Measurements from ENCODE around the gene CCDC137. TPM values are rescaled to one million over a fixed set of nuclear protein-coding genes. Genes with fewer than 3 reads are reported as not detected.

The CCDC137 gene
- polyA plus RNA-seq, 1 donor from 2014 or later, result 12.2 TPM

GRCh38 chr17:81686614-81687013 lies 20.1 kb downstream of the CCDC137 start:
- Histone ChIP-seq H4K20me1 (ENCODE audit: insufficient read depth) (peaks cover 7% of the 10 kb centered on the region), H3F3A (ENCODE audit: insufficient read depth, low read length, poor library complexity, severe bottlenecking) (no peaks in the 10 kb centered on the region), H3K79me2 (replicated peaks; ENCODE audit: insufficient read depth, low read length) (peaks cover 34% of the 10 kb centered on the region), H2AFZ (ENCODE audit: low read depth, low read length) (no peak overlapping the region), H3K9me2 (ENCODE audit: insufficient read depth, low read length) (no peaks in the 10 kb centered on the region), H3K36me3 (ENCODE audit: insufficient read depth, low read length) (no peaks in the 10 kb centered on the region), H3K27me3 (ENCODE audit: insufficient read depth, low read depth, low read length) (no peaks in the 10 kb centered on the region), H3K9me3 (ENCODE audit: low read length) (no peaks in the 10 kb centered on the region), H3K27ac (ENCODE audit: low read length) (no peak overlapping the region), H3K4me2 (ENCODE audit: low read length) (no peak overlapping the region), H3K9ac (ENCODE audit: low read length) (no peak overlapping the region), H3K4me3 (ENCODE audit: low read length) (no peak overlapping the region)
- no peak for TF ChIP-seq REST (IDR thresholded peaks at IDR 0.05; ENCODE audit: borderline replicate concordance)
- TF ChIP-seq SMC3 (conservative IDR thresholded peaks at IDR 0.05; ENCODE audit: poor library complexity), result no peak
- TF ChIP-seq EZH2 (IDR thresholded peaks at IDR 0.05; ENCODE audit: borderline replicate concordance, insufficient read depth, low read length, poor library complexity, severe bottlenecking), result no peak
- TF ChIP-seq TAF1 (IDR thresholded peaks at IDR 0.05; ENCODE audit: low read depth), result no peak
- no peak for TF ChIP-seq EP300 (conservative IDR thresholded peaks at IDR 0.05; ENCODE audit: poor library complexity, severe bottlenecking)
- TF ChIP-seq MXI1 (conservative IDR thresholded peaks at IDR 0.05; ENCODE audit: poor library complexity, severe bottlenecking), result no peak
- TF ChIP-seq POLR2AphosphoS5 (IDR thresholded peaks at IDR 0.05), result no peak
- no peak for TF ChIP-seq RAD21 (conservative IDR thresholded peaks at IDR 0.05)
- no peak for TF ChIP-seq CTCF (IDR thresholded peaks at IDR 0.05; ENCODE audit: poor library complexity, severe bottlenecking)

- Histone ChIP-seq H3F3A (ENCODE audit: insufficient read depth, low read length, poor library complexity, severe bottlenecking) (no peaks in the 10 kb centered on the region), H3K9me2 (ENCODE audit: insufficient read depth, low read length) (no peaks in the 10 kb centered on the region), H3K9me3 (ENCODE audit: low read length) (no peaks in the 10 kb centered on the region), H3K36me3 (ENCODE audit: insufficient read depth, low read length) (no peaks in the 10 kb centered on the region), H3K9ac (ENCODE audit: low read length) (no peak overlapping the region), H4K20me1 (ENCODE audit: insufficient read depth) (peaks cover 7% of the 10 kb centered on the region), H3K27ac (ENCODE audit: low read length) (no peak overlapping the region), H3K79me2 (replicated peaks; ENCODE audit: insufficient read depth, low read length) (peaks cover 21% of the 10 kb centered on the region), H3K27me3 (ENCODE audit: insufficient read depth, low read depth, low read length) (no peaks in the 10 kb centered on the region), H2AFZ (ENCODE audit: low read depth, low read length) (no peak overlapping the region), H3K4me2 (ENCODE audit: low read length) (no peak overlapping the region), H3K4me3 (ENCODE audit: low read length) (no peak overlapping the region)
- TF ChIP-seq EP300 (conservative IDR thresholded peaks at IDR 0.05; ENCODE audit: poor library complexity, severe bottlenecking), result no peak
- TF ChIP-seq TAF1 (IDR thresholded peaks at IDR 0.05; ENCODE audit: low read depth), result no peak
- TF ChIP-seq CTCF (IDR thresholded peaks at IDR 0.05; ENCODE audit: poor library complexity, severe bottlenecking), result no peak
- no peak for TF ChIP-seq REST (IDR thresholded peaks at IDR 0.05; ENCODE audit: borderline replicate concordance)
These were observed 21.4 kb downstream of the CCDC137 start for GRCh38 chr17:81687770-81688541.
